HEK293T (cell line): ENCODE results near the gene RNF187.

Source experiments
- CTCF ChIA-PET: fragments of 350-600 bp; formaldehyde crosslinking; extraction: SDS; loops from one replicate; lab custom pipeline; 2021; ENCODE audit warnings: antibody characterized with exemption, inconsistent platforms; lab: Yijun Ruan, JAX
- POLR2A ChIA-PET: fragments of 350-600 bp; formaldehyde crosslinking; extraction: SDS; loops from one replicate; lab custom pipeline; 2020; ENCODE audit warnings: antibody characterized with exemption, inconsistent platforms; lab: Yijun Ruan, JAX
- DNase-seq: peaks from one replicate; pipeline ENCODE4 v3.0.0; 2012; ENCODE audit warnings: mixed read lengths; ENCODE audit errors: extremely low spot score
- ARNT ChIP-seq: fragments of 450-650 bp; IDR thresholded peaks from 2 replicates; pipeline ENCODE4 v1.6.1; 2017; ENCODE audit warnings: mild to moderate bottlenecking
- BHLHE40 ChIP-seq: fragments of 450-650 bp; IDR thresholded peaks from 2 replicates; pipeline ENCODE4 v1.6.1; 2016; ENCODE audit warnings: mild to moderate bottlenecking, moderate library complexity, borderline replicate concordance
- CTBP1 ChIP-seq: fragments of 450-650 bp; IDR thresholded peaks from 2 replicates; pipeline ENCODE4 v1.6.1; 2016; ENCODE audit warnings: borderline replicate concordance
- ELF4 ChIP-seq: fragments of 450-650 bp; IDR thresholded peaks from 2 replicates; pipeline ENCODE4 v1.6.1; 2017; ENCODE audit warnings: antibody characterized with exemption
- FOXA1 ChIP-seq: fragments of 450-650 bp; IDR thresholded peaks from 2 replicates; pipeline ENCODE4 v1.6.1; 2016; ENCODE audit warnings: mild to moderate bottlenecking
- FOXK2 ChIP-seq: fragments of 450-650 bp; IDR thresholded peaks from 2 replicates; pipeline ENCODE4 v1.6.1; 2016; ENCODE audit warnings: mild to moderate bottlenecking
- FOXM1 ChIP-seq: fragments of 450-650 bp; IDR thresholded peaks from 2 replicates; pipeline ENCODE4 v1.6.1; 2017; ENCODE audit warnings: mild to moderate bottlenecking, borderline replicate concordance
- HDGF ChIP-seq: fragments of 450-650 bp; IDR thresholded peaks from 2 replicates; pipeline ENCODE4 v1.6.1; 2017; ENCODE audit warnings: antibody characterized with exemption, borderline replicate concordance
- L3MBTL2 ChIP-seq: fragments of 450-650 bp; conservative IDR thresholded peaks from 2 replicates; pipeline ENCODE4 v1.6.1; 2016; ENCODE audit warnings: mild to moderate bottlenecking
- LEF1 ChIP-seq: fragments of 450-650 bp; IDR thresholded peaks from 2 replicates; pipeline ENCODE4 v1.6.1; 2017; ENCODE audit warnings: mild to moderate bottlenecking, borderline replicate concordance
- NFRKB ChIP-seq: fragments of 450-650 bp; IDR thresholded peaks from 2 replicates; pipeline ENCODE4 v1.6.1; 2016; ENCODE audit warnings: mild to moderate bottlenecking, moderate library complexity
- PKNOX1 ChIP-seq: fragments of 450-650 bp; IDR thresholded peaks from 2 replicates; pipeline ENCODE4 v1.6.1; 2016
- SP1 ChIP-seq: fragments of 450-650 bp; IDR thresholded peaks from 2 replicates; pipeline ENCODE4 v1.6.1; 2017
- SUZ12 ChIP-seq: fragments of 450-650 bp; IDR thresholded peaks from 2 replicates; pipeline ENCODE4 v1.6.1; 2016; ENCODE audit warnings: mild to moderate bottlenecking
- TARDBP ChIP-seq: fragments of 450-650 bp; IDR thresholded peaks from 2 replicates; pipeline ENCODE4 v1.6.1; 2016
- ZNF384 ChIP-seq: fragments of 450-650 bp; IDR thresholded peaks from 2 replicates; pipeline ENCODE4 v1.6.1; 2016

The RNF187 gene

GRCh38 chr1:228538831-228539230 is 51.6 kb downstream of the RNF187 start:
- no peak for TF ChIP-seq FOXM1
- no peak for TF ChIP-seq L3MBTL2
- TF ChIP-seq BHLHE40, result no peak
- TF ChIP-seq SP1, result no peak
- no peak for TF ChIP-seq ARNT
- no peak for TF ChIP-seq NFRKB
- CTCF ChIA-PET, result no interaction called here

GRCh38 chr1:228540161-228540917 is 53.2 kb downstream of the RNF187 start:
- no peak for TF ChIP-seq FOXM1
- TF ChIP-seq ARNT, result no peak
- no peak for TF ChIP-seq LEF1
- TF ChIP-seq HDGF, result no peak
- no peak for TF ChIP-seq TARDBP
- no peak for TF ChIP-seq ELF4
- no peak for TF ChIP-seq ZNF384
- no peak for TF ChIP-seq SP1
- TF ChIP-seq NFRKB, result no peak
- no peak for TF ChIP-seq CTBP1
- no peak for TF ChIP-seq FOXA1
- no peak for DNase-seq

More at GRCh38 chr1:228538831-228539230, 51.6 kb downstream of the RNF187 start:
- no peak for DNase-seq
- POLR2A ChIA-PET, result no interaction called here

GRCh38 chr1:228541725-228542124 is 54.5 kb downstream of the RNF187 start:
- ChIA-PET POLR2A (no interaction called here), CTCF (no interaction called here)
- DNase-seq, result no peak
- TF ChIP-seq ZNF384 (no peak), SP1 (no peak), TARDBP (no peak), NFRKB (no peak), ARNT (no peak), FOXM1 (no peak), ELF4 (no peak), SUZ12 (no peak)

More at GRCh38 chr1:228540161-228540917, 53.2 kb downstream of the RNF187 start:
- ChIA-PET CTCF (no interaction called here), POLR2A (no interaction called here)

- TF ChIP-seq NFRKB (no peak), ARNT (no peak), FOXA1 (no peak), L3MBTL2 (no peak), LEF1 (no peak), ZNF384 (no peak), FOXK2 (no peak), TARDBP (no peak), ELF4 (no peak)
- no peak for DNase-seq
- ChIA-PET CTCF (no interaction called here), POLR2A (no interaction called here)
Observed at GRCh38 chr1:228542376-228542775, 55.2 kb downstream of the RNF187 start.

- no peak for DNase-seq
- CTCF ChIA-PET, result no interaction called here
- TF ChIP-seq SUZ12 (no peak), PKNOX1 (no peak), BHLHE40 (no peak), TARDBP (no peak), CTBP1 (no peak), ZNF384 (no peak), HDGF (no peak), SP1 (no peak), ELF4 (no peak), ARNT (no peak), FOXM1 (no peak), FOXA1 (no peak), L3MBTL2 (no peak), LEF1 (no peak), NFRKB (no peak), FOXK2 (no peak)
- POLR2A ChIA-PET, result no interaction called here
Observed at GRCh38 chr1:228542981-228543380, 55.8 kb downstream of the RNF187 start.

- CTCF ChIA-PET, result no interaction called here
Observed at GRCh38 chr1:228543396-228543795, 56.2 kb downstream of the RNF187 start.

More at GRCh38 chr1:228543396-228543795, 56.2 kb downstream of the RNF187 start:
- DNase-seq, result no peak
- POLR2A ChIA-PET, result no interaction called here
- TF ChIP-seq L3MBTL2 (no peak), PKNOX1 (no peak), FOXM1 (no peak), ZNF384 (no peak), SP1 (no peak), LEF1 (no peak), CTBP1 (no peak), BHLHE40 (no peak), SUZ12 (no peak), ARNT (no peak), FOXA1 (no peak), HDGF (no peak), TARDBP (no peak), ELF4 (no peak), FOXK2 (no peak), NFRKB (no peak)
